IPS-11a (cell line): ENCODE data around the gene SLFN11.
"Not testable (repeated sequence)": the region's sequence is repeated elsewhere in the genome, so short reads cannot be mapped to it uniquely, and the experiment has no call there.

Experiments
- H3K4me3 ChIP-seq: one replicate; pipeline ENCODE4 v1.5.1; 2013; ENCODE audit warnings: low read depth, low read length, control low read depth

SLFN11 gene

GRCh38 chr17:35373534-35373983 lies at the start of gene SLFN11:
SLFN11 (minus strand) TSS chr17:35373621; CDS start chr17:35363807, 9,814 bp downstream.
- H3K4me3 ChIP-seq: peak within 1 kb of the TSS; percentile 8

GRCh38 chr17:35421069-35421468 lies 47.6 kb upstream of the SLFN11 start:
- not testable (repeated sequence) for H3K4me3 ChIP-seq

GRCh38 chr17:35416659-35417058 lies 43.2 kb upstream of the SLFN11 start:
- no peak overlapping the region for H3K4me3 ChIP-seq

GRCh38 chr17:35414707-35415106 lies 41.3 kb upstream of the SLFN11 start:
- H3K4me3 ChIP-seq: not testable (repeated sequence)

GRCh38 chr17:35414247-35414646 lies 40.8 kb upstream of the SLFN11 start:
- no peak overlapping the region for H3K4me3 ChIP-seq

- H3K4me3 ChIP-seq: no peak overlapping the region
Measured at GRCh38 chr17:35407531-35407930, 34.1 kb upstream of the SLFN11 start.

- no peak overlapping the region for H3K4me3 ChIP-seq
Measured at GRCh38 chr17:35406568-35406967, 33.1 kb upstream of the SLFN11 start.

- H3K4me3 ChIP-seq: no peak overlapping the region
Measured at GRCh38 chr17:35404360-35404759, 30.9 kb upstream of the SLFN11 start.

GRCh38 chr17:35393783-35394182 lies 20.4 kb upstream of the SLFN11 start:
- H3K4me3 ChIP-seq: not testable (repeated sequence)

GRCh38 chr17:35390663-35391062 lies 17.2 kb upstream of the SLFN11 start:
- H3K4me3 ChIP-seq: no peak overlapping the region

GRCh38 chr17:35390156-35390555 lies 16.7 kb upstream of the SLFN11 start:
- no peak overlapping the region for H3K4me3 ChIP-seq

GRCh38 chr17:35387496-35387895 lies 14.1 kb upstream of the SLFN11 start:
- no peak overlapping the region for H3K4me3 ChIP-seq

- no peak overlapping the region for H3K4me3 ChIP-seq
Measured at GRCh38 chr17:35377706-35378105, 4.3 kb upstream of the SLFN11 start.

- no peak overlapping the region for H3K4me3 ChIP-seq
Measured at GRCh38 chr17:35377068-35377467, 3.6 kb upstream of the SLFN11 start.

- H3K4me3 ChIP-seq: no peak overlapping the region
Measured at GRCh38 chr17:35376245-35376644, 2.8 kb upstream of the SLFN11 start.

- H3K4me3 ChIP-seq: peak overlapping the region; percentile 1
Measured at GRCh38 chr17:35374766-35375344, 1.4 kb upstream of the SLFN11 start.

- peak overlapping the region; percentile 8 for H3K4me3 ChIP-seq
Measured at GRCh38 chr17:35373984-35374765, 754 bp upstream of the SLFN11 start.

- H3K4me3 ChIP-seq: peak overlapping the region; percentile 8
Measured at GRCh38 chr17:35372846-35373533, 431 bp downstream of the SLFN11 start.

- H3K4me3 ChIP-seq: no peak overlapping the region
Measured at GRCh38 chr17:35371934-35372333, 1.5 kb downstream of the SLFN11 start.

- H3K4me3 ChIP-seq: no peak overlapping the region
Measured at GRCh38 chr17:35368081-35368830, 5.2 kb downstream of the SLFN11 start.

GRCh38 chr17:35361027-35361426 lies 12.4 kb downstream of the SLFN11 start:
- H3K4me3 ChIP-seq: no peak overlapping the region
